ENCODE data around the gene TRAPPC3. TPM values are rescaled to one million over a fixed set of nuclear protein-coding genes. Genes with fewer than 3 reads are reported as not detected.

TRAPPC3 gene
- total RNA-seq, 1 experiment from 2014 or later: 98.7 TPM

- ATAC-seq (no peak), DNase-seq (ENCODE audit: low read depth, low spot score) (no peak)
- CTCF ChIA-PET: no interaction called here
- no peak overlapping the region for H3K4me3 ChIP-seq (ENCODE audit: low read depth in 2 of 2, low read length in 2 of 2)
- intact Hi-C loops (cut with micrococcal nuclease; ENCODE audit: unreplicated experiment): no loop called here
- in situ Hi-C loops (cut with HindIII; ENCODE audit: low pct_unique_long_range_greater_than_20kb, low sequenced_read_pairs): no loop called here
- 0 out of 2 replicates have a peak, but pooled peaks cover 6% of the 10 kb centered on the region for H3K4me1 ChIP-seq (ENCODE audit: control insufficient read depth, insufficient read depth, low read length)
- no peaks in the 10 kb centered on the region for H3K36me3 ChIP-seq (ENCODE audit: control insufficient read depth, insufficient read depth, low read length)
- TF ChIP-seq CTCF (IDR thresholded peaks at IDR 0.05) (no peak), SIN3A (IDR thresholded peaks at IDR 0.05; ENCODE audit: borderline replicate concordance, insufficient read depth, low read depth, low read length) (no peak), TCF7L2 (IDR thresholded peaks at IDR 0.05; ENCODE audit: low read depth, low read length) (no peak), POLR2AphosphoS5 (IDR thresholded peaks at IDR 0.05; ENCODE audit: low read depth, low read length) (no peak), REST (IDR thresholded peaks at IDR 0.05; ENCODE audit: insufficient read depth in 1 of 2, low read depth in 2 of 2, low read length in 1 of 2) (no peak)
- no peak overlapping the region for H3K27ac ChIP-seq (ENCODE audit: low read length)
- H3K9me3 ChIP-seq (ENCODE audit: control insufficient read depth, insufficient read depth, low read depth, low read length): no peaks in the 10 kb centered on the region
- BruUV-seq (replicated peaks): no TSS peak
- peaks cover 2% of the 10 kb centered on the region; the same call in 1 of the 2 replicates for H3K27me3 ChIP-seq (ENCODE audit: control insufficient read depth, insufficient read depth, low read length)
- POLR2A ChIA-PET: no interaction called here
These were observed 22.3 kb downstream of the TRAPPC3 start for GRCh38 chr1:36126797-36127500.

GRCh38 chr1:36126005-36126716, 23.1 kb downstream of the TRAPPC3 start:
- CTCF ChIA-PET: no interaction called here
- ATAC-seq (no peak), DNase-seq (ENCODE audit: low read depth, low spot score) (no peak)
- Histone ChIP-seq H3K27ac (ENCODE audit: low read length) (no peak overlapping the region), H3K36me3 (ENCODE audit: control insufficient read depth, insufficient read depth, low read length) (no peaks in the 10 kb centered on the region), H3K27me3 (ENCODE audit: control insufficient read depth, insufficient read depth, low read length) (peaks cover 2% of the 10 kb centered on the region; the same call in 1 of the 2 replicates), H3K4me3 (ENCODE audit: low read depth in 2 of 2, low read length in 2 of 2) (no peak overlapping the region), H3K4me1 (ENCODE audit: control insufficient read depth, insufficient read depth, low read length) (0 out of 2 replicates have a peak, but pooled peaks cover 6% of the 10 kb centered on the region), H3K9me3 (ENCODE audit: control insufficient read depth, insufficient read depth, low read depth, low read length) (no peaks in the 10 kb centered on the region)
- TF ChIP-seq REST (IDR thresholded peaks at IDR 0.05; ENCODE audit: insufficient read depth in 1 of 2, low read depth in 2 of 2, low read length in 1 of 2) (no peak), TCF7L2 (IDR thresholded peaks at IDR 0.05; ENCODE audit: low read depth, low read length) (no peak), CTCF (IDR thresholded peaks at IDR 0.05) (no peak), SIN3A (IDR thresholded peaks at IDR 0.05; ENCODE audit: borderline replicate concordance, insufficient read depth, low read depth, low read length) (no peak), POLR2AphosphoS5 (IDR thresholded peaks at IDR 0.05; ENCODE audit: low read depth, low read length) (no peak)
- BruUV-seq (replicated peaks): no TSS peak
- POLR2A ChIA-PET: no interaction called here
- in situ Hi-C loops (cut with HindIII; ENCODE audit: low pct_unique_long_range_greater_than_20kb, low sequenced_read_pairs): no loop called here
- intact Hi-C loops (cut with micrococcal nuclease; ENCODE audit: unreplicated experiment): no loop called here
